GM19395 (cell line): Measurements from ENCODE around the gene TCERG1L.

Source experiments
- ATAC-seq: cut with Tn5 transposase; IDR thresholded peaks from one replicate; pipeline ENCODE4 v1.9.1; 2021; ENCODE audit warnings: mild to moderate bottlenecking, moderate library complexity; ENCODE audit not compliant: unreplicated experiment

Gene TCERG1L

DNA sequence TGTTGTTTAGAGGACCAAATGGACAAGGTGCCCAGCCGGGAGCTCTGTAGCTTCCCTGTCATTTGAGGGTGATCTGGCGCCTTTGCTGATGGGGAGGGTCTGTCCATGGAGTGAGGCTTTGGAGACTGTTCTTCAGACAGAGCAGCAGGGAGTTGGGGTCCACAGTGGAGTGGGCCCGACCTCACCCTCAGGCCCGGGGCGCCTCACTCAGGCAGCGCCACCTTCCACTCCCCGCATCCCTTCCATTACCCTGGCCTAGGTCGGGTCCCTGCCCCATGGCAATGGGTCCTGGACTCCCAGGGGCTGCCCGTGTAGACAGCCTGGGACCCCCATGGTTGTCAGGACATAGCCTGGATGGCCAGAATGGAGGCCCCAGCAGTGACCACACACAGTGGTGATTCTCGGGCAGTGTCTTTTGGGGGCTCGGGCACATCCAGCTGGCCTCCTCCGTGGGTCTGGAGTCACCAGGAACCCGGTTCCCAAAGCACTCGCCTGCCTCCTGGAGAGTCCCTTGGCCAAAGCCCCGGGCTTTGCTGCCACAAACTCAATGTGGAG lies 38.5 kb downstream of the TCERG1L start:
- ATAC-seq, result no peak

DNA sequence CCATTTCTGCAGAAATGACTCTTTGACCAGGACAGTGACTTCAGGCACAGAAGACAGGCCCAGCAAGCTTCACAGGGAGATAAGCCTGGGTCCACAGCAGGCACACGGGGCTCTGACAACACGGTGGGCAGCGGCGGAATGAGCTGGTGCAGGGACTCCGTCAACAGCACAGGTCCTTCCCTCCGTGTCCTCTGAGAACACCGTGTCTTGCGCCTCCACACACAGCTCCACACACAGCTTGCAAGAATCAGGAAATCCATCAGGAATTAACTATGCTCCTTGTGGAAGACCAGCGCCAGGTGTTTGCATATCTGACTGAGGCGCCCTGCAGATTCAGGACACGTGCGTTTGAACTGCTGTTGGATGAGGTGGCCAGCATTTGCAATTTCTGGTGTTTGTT lies 39.6 kb downstream of the TCERG1L start:
- ATAC-seq, result no peak

DNA sequence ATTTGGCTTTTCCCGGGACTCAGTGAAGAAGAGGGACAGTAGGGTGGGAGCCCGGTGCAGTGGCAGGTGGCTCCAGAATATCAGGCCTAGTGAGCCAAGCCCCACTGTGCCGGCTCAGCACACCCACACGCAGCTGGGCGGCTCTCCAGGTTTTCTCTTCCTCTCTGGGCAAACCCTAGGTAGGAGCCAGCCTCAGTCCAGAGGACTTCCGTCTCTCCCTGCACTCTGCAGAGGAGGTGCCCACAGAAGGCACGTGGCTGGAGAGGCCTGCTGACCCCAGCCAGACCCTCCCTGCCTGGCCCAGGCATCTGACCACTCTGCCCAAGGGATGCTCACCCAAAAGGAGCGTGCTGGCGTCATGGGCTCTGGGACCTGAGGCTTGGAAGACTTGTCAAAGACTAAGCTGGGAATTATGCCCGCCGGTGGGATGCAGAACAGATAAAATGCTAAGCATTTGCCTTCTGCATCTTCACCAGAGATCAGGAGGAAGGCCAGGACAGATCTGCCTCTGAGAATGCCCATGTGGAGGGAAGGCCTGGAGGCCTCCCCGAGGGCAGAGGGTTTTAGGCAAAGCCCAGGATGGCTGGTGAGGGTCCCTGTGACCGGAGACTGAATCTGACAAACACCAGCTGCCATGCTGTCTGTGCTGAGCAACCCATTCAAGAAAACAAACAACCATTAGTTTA lies 40.2 kb downstream of the TCERG1L start:
- no peak for ATAC-seq

DNA sequence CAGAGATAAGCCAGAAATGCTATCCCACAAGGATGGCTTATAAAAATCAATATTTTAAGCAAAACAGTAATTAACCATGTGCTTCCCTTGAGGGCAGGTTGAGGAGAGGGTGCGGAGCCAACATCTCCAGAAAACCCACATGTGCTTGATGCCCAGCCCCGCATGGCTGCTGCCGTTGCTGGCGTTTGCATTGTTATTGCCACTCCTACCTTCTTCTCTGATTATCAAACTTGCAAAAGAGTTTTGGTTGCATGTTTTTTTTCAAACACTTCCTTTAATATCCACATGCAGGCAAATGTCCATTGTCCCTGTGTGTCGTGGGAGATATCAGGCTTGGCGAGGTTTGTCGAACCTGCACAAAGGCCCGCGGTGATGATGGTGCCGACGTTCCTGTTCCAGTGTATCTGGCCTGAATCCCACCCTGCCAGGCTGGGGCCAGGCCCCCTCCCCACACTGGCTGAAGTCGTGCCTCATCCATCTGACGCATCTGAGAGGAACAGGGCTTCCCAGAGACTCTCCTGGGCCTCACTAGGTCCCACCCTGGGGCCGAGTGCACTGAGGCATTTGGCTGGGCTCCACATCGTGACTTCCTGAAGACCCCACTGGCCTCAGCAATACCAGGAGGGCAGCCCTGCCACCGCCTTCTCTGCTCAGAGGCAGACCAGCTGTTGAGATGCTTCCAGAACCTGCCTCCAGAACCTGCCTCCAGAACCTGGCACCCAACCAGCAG lies 40.9 kb downstream of the TCERG1L start:
- ATAC-seq, result no peak

DNA sequence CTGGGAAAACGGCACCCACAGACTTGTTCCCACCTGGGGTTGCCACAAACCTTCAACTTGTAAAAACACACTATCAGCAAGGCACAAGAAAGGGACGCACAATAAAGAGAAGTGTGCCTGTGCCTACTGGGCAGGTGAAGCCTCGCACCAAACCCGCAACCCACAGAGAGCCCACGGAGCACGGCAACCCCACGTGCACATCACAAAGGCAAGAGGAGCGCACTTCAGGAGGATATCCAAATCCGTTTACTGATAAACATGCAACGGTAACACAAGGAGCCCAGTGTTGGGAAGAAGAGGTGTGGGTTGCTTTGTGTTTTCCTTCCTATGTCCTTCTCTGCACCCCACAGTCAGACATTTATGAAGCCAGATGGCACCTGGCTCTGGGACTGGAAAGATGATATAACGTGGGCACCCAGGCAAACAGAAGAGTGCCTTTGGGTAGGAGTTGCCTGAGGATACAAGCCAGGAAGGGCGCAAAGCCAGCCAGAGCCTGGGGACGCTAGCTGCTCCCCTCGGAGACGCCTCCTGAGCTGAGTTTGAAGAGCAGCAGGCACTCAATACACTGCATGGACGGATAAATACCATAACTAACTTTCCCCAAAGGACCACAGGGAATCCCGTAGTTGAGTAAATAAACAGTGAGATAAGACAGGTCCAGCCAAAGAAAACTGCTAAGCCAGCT lies 41.6 kb downstream of the TCERG1L start:
- no peak for ATAC-seq

DNA sequence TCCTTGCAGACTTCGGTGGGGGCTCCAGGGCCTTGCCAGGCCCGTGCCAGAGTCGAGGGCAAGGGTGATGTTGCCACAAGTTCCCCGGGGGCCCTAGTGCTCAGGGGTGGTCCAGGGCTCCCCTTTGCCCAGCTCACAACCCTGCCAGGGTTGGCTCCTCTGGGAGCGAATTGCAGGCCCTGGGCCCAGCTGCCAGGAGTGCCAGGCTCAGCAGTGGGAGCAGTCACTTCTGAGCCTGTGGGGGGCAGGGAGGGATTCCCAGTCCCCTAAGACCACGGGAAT lies 43.8 kb downstream of the TCERG1L start:
- no peak for ATAC-seq

DNA sequence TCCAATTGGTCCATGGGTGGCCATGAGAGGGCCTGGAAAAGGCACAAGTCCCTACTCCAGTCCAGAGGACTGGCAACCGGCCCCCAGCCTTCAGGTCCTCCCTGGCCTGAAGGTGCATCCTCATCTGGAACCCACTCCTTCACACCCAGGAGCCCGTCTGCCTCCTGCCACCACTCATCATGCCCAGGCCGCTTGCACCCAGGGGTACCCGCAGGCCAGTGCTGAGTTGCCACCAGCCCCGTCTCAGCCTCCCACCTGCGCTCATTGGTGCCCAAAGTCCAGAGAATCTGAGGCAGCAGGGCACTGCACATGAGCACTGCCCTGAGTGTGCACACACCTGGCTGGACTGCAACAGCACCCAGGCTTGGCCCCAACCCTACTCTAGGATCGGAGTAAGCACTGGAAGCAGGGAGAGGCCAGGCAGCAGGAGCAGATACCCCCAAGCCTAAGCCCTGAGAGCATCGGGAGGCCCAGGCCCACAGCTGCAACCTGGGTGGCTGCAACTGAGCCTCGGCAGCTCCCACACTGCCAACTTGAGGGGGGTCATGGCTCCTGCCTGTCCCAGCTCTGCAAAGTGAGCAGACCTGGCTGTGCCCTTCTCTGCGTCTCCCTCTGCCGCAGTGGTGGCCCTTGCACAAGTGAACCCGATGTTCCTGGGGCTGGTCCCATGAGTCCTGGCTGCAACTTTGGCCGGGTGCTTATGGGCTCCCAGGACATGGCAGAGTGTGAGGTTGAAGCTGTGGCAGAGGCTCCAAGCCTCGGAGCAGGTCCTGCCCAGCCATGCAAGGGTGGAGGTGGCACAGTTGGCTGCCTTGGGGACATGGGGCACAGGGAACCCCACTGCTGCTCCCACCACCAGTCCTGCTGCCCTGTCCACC lies 44.3 kb downstream of the TCERG1L start:
- no peak for ATAC-seq

DNA sequence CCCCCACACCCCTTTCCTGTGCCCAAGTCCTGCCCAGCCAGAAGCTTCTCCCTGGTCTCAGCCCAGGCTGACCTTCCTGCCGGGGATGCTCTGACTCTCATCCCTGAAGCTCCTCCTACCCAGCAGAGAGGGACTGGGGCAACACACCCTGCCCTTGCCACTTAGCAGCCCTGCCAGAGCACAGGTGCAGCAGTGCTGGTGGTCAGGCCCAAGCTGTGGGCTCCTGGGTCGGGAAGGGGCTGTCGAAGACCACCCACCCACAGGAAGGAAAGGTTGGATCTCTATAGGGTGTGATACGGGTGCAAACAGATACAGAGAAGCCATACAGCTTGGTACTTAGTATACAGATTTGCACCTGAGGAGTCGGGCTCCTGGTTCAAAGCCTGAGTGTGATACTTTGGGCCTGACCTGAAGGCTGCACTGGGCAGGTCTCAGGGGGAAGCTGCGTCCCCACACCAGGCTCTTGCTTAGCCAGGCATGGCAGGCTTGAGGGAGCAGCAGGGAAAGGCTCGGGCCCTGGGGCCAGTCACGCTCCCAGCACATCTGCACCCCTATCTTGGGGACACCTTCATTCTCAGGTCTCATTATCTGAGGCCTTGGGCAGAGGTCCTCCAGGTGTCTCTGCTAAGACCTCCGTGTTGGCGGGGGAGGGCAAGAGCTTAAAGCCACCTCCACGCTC lies 47.3 kb downstream of the TCERG1L start:
- ATAC-seq, result no peak

DNA sequence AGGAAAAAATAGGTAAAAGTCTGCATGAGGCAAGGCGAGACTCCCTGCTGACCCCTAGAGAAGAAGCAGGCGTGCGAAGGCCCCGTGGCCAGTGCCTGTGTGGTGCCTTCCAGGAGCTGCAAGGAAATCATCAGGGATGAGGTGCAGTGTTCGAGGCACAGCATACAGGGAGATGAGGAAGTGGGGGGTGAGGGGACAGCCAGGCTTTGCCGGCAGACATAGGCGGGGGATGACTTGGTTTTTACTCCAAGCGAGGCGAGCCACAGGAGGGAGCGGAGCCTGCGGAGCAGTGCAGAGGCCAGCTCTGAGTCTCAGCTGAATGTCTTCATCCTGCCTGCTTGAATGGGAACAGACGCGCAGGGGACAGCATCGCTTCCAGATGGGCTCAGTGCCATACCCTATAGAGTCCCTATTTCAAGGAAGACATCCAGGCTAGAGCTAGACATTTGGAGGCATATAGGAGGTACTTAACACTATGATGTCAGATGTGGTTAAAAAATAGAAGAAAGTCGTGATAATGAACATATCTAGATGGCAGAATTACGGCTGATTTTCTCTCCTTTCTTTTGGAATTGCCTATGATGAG lies 49.5 kb downstream of the TCERG1L start:
- no peak for ATAC-seq

DNA sequence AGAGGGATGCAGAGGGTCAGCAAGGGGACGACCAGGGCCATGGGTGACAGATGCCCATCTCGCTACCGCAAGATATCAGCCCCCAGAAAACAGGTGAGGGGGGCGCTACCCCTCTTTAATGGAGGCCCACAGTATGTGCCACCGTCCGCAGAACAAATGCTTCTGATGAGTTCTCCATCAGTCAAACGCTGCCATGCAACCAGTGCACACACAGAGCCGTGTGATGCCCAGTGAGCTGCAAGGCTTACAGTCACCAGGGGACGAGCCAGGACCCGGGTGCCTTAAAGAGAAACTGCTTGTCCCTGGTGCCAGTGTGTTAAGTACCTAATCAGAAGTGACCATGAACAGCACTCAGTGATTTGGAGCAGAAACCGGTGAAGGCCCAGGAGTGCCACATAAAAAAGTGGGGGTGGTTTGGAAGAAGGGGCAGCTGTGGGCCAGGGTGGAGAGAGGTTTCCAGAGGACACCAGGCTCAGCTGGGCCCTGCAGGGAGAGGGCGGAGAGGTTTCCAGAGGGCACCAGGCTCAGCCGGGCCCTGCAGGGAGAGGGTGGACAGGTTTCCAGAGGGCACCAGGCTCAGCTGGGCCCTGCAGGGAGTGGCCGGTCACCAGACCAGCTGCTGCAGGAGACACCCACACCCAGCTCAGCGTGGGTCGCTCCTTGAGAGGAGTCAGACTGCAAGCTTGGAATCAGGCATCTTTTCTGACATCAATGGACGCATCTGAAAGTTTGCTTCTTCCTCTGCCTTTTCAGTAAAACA lies 50.9 kb downstream of the TCERG1L start:
- no peak for ATAC-seq

DNA sequence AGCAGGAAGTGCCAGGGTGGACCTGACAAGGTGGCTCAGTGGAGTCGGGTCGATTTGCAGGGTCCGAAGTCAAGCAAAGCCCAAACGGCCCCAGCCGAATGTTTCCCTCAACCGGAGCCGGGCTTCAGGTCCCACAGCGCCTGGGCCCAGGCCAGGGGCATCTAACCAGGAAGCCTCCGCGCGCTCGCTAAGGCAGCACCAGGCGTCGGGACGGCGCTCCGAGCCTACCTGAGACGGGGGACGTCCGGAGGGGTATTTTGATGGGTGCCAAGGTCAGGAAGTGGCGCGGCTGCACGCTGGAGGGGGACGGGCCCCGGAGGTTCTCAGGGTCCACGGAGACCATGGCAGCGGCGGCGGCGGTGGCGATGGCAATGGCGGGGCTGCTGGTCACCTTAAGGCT lies 51.5 kb downstream of the TCERG1L start:
- ATAC-seq, result no peak

DNA sequence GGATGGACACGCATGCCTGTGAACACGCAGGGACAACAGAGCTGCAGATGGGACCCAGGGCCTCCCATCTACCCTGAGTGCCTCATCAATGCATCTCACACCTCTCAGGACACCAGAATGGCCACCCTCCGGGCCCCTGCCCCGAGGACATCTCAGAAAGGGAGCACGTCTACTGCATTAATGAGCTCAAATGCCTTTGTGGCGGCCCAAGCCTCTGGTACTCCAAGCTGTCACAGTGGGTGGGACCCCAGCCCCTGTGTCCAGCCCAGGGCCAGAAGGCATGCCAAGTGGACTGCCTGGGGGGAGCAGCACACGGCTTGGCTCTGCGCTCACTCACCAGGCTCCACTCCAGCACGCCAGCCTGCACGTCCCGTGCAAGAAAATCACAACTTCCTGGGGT lies 52.0 kb downstream of the TCERG1L start:
- no peak for ATAC-seq

DNA sequence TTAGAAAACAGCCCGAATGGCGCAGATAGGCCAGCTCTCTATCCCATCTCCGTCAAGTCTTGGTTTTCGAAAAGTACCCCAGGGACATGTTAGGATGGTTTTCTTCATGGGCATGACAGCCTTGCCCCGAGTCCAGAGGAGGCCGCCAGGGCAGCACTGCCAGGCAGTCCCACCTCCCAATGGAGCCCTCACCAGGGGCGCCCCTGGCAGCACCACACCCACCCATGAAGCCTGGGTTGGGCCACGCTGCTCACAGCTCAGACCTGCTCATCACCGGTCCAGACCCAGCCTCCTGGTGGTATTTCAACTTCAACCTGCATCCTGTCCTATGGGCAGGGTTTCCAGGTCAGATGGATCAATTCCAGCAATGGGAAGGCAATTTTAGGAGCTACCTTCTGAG lies 53.3 kb downstream of the TCERG1L start:
- no peak for ATAC-seq

DNA sequence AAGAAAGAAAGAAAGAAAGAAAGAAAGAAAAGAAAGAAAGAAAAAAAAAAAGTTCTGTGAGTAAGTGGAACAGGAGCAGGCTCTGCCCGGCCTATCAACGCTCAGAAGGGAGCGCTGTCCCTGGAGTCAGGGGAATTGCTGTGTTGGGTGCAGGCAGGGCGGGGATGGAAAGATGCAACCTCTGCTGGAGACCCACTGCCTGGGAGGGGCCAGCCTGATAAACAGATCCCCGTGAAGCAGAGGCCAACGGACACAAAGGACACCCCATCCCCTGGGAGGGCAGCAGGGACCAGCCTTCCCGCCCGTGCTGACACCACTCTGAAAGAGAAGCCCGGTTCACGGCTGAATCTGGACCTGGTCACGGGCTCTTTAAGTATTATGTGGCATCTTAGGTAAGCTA lies 54.5 kb downstream of the TCERG1L start:
- no peak for ATAC-seq

DNA sequence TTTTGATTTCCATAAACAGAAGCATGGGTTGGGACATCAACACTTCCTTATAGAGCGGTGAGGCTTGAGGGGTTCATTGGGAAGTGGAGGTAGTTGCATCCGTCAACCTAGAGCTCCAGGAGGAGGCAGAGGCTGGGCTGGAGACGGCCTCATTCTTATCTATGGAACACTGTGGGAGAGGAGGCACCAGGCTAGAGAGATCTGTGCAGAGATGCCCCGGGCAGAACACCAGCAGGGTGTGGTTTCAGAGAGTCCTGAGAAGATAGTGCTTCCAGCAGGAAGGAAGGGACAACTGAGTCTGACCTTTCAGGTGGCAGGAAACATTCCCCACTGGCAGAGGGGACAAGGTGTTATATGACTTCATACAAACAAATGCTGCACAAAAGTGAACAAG lies 56.7 kb downstream of the TCERG1L start:
- ATAC-seq, result no peak

DNA sequence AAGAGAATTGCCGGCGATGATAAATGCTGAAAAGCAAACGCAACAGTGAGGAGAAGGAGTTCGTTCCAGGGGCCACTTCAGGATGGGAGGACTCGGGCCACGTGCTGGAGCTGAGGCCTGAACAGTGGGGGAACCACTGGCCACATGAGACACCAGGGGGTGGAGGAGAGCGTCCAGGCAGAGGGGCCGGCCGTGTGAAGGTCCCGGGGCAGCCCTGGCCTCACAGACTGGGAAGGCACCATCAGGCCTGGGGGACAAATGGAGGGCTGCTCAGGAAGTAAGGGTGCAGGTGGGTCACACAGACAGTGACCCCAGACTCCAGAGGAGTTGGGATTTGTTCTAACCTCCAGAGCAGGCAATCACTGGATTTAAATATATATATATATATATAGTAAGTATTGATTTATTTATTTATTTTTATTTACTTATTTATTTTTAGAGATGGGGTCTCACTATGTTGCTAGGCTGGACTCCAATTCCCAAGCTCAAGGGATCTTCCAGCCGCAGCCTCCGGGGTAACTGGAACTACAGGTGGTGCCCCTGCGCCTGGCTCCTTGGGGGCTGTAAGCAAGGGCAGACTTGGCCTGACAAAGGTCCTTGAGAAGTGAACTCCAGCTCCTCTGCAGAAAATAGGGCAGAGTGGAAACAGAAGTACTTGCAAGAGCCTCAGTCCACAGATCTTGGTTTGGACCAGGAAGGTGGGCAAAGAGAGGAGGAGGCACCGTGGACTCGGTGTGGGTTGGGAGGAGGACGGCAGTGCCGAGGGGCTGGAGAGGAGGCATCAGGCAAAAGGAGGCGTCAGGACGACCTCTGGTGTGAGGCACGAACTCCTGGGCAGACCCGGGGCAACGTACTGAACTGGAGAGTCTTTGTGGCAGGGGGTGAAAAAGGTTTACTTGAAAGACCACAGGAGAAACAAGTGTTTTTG lies 57.3 kb downstream of the TCERG1L start:
- ATAC-seq, result no peak

DNA sequence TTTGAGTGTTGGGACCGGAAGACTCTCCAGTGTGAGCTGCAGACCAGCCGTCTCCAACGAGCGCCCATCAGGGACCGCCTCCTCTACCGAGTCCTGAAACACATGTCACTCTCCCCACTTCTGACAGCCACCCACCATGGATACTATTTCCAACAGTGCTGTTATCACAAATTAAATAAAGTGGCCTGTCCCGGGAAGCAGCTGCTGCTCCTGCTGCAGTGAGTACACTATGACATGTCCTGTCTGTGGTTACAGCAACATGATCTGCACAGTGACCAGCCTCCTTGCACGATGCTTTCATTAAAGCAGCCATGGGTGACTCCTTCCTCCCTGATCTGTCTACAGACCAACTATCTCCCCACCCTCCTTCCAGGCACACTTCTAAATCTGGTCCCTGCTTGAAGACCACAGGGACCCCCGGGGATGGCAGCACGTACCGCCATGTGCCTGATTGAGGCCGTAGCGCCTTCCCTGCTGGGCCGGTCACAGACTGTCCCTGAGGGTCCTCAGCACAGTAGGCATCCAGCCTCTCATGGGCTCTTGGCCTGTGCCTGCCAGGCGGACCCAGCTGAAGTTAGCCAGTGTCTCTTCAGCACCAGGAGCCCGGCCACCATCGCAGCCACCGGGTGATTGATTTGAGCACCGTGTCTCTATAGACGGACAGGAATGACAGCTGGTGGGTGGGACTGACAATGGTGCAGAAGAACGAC lies 58.8 kb downstream of the TCERG1L start:
- no peak for ATAC-seq

DNA sequence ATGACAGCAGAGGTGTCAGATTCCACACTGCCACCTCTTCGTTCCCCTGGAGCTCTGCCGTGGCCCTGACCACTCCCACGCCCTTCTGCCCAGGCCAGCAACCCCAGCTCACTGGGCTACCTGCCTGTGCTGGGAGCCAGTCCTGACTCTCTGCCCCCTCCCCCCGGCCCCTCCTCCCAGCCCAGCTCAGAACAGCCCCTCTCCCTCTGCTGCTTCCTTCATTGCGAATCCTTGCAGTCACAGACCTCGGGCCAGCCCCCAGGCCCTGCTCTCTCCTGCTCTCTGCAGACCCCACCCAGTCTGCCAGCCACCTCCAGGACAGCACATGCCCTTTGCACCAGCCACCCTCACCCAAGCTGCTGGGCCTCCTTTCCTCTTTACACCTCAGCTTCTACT lies 60.4 kb downstream of the TCERG1L start:
- no peak for ATAC-seq
